CD4-positive, alpha-beta T cell (primary cell): ENCODE measurements around the gene CAB39L. TPM values are rescaled to one million over a fixed set of nuclear protein-coding genes. Genes with fewer than 3 reads are reported as not detected.

Experiments used
- ATAC-seq: fragments of 200-7000 bp; cut with Tn5 transposase; one replicate; pipeline ENCODE4 v1.10.0; 2022; ENCODE audit warnings: mild to moderate bottlenecking; ENCODE audit not compliant: poor library complexity
- CTCF ChIA-PET: fragments of 350-600 bp; sonication (Branson Sonifier 250); formaldehyde crosslinking; loops from one replicate; lab custom pipeline; 2021; ENCODE audit warnings: antibody characterized with exemption, inconsistent platforms; lab: Charles Lee
- POLR2A ChIA-PET: fragments of 350-600 bp; sonication (Branson Sonifier 250); formaldehyde crosslinking; loops from one replicate; lab custom pipeline; 2021; ENCODE audit warnings: antibody characterized with exemption, inconsistent platforms; lab: Charles Lee
- DNase-seq, 14 experiments: peaks; one replicate each; pipeline ENCODE4 v3.0.0-alpha.2; 2013 to 2020; ENCODE audit warnings: mixed read lengths in 2 of 14
- H3K27ac ChIP-seq, 2 donors: one replicate each; pipeline versions ENCODE4 v1.5.1 to v1.7.0; 2013; ENCODE audit warnings: low read length in 2 of 2, low read depth in 1 of 2, mild to moderate bottlenecking in 1 of 2
- H3K27me3 ChIP-seq, 2 experiments: 1 replicate in 1 of 2; 2 replicates in 1 of 2; pipeline versions ENCODE4 v1.6.1 to v1.7.0; 2013; ENCODE audit warnings: low read length in 2 of 2, control low read depth in 1 of 2, mild to moderate bottlenecking in 1 of 2, moderate library complexity in 1 of 2; ENCODE audit not compliant: insufficient read depth in 2 of 2, control insufficient read depth in 1 of 2
- H3K36me3 ChIP-seq: one replicate; pipeline ENCODE4 v1.6.1; 2013; ENCODE audit warnings: low read length, control low read depth; ENCODE audit not compliant: insufficient read depth
- H3K4me1 ChIP-seq: one replicate; pipeline ENCODE4 v1.6.1; 2013; ENCODE audit warnings: low read length, control low read depth; ENCODE audit not compliant: insufficient read depth
- H3K4me3 ChIP-seq: one replicate; pipeline ENCODE4 v1.5.1; 2013; ENCODE audit warnings: mild to moderate bottlenecking, low read length, moderate library complexity
- H3K9me3 ChIP-seq, 2 experiments: 1 replicate in 1 of 2; 2 replicates in 1 of 2; pipeline versions ENCODE4 v1.6.1 to v1.7.0; 2013; ENCODE audit warnings: low read length in 2 of 2, mild to moderate bottlenecking in 2 of 2, control low read depth in 1 of 2, moderate library complexity in 1 of 2; ENCODE audit not compliant: control insufficient read depth in 1 of 2, insufficient read depth in 1 of 2
- H3K27ac Mint-ChIP-seq: one replicate; pipeline ENCODE4 v1.8.0; 2020; ENCODE audit warnings: mixed read lengths
- H3K27me3 Mint-ChIP-seq: one replicate; pipeline ENCODE4 v1.8.0; 2021; ENCODE audit warnings: mixed read lengths
- H3K36me3 Mint-ChIP-seq: one replicate; pipeline ENCODE4 v1.8.0; 2021; ENCODE audit warnings: low read depth, mixed read lengths
- H3K4me1 Mint-ChIP-seq: one replicate; pipeline ENCODE4 v1.8.0; 2021; ENCODE audit warnings: low read depth, mixed read lengths
- H3K4me3 Mint-ChIP-seq: one replicate; pipeline ENCODE4 v1.8.0; 2020; ENCODE audit warnings: mild to moderate bottlenecking, mixed read lengths
- H3K9me3 Mint-ChIP-seq: one replicate; pipeline ENCODE4 v1.8.0; 2020; ENCODE audit warnings: mixed read lengths
- intact Hi-C, 2 experiments: fragments of 100-400 bp; cut with DNase I in 1 of 2; cut with micrococcal nuclease in 1 of 2; formaldehyde crosslinking; loops; one replicate each; pipeline versions ENCODE4 v1.15.1 to v1.9.0; 2023 to 2025; cut with DNase I, micrococcal nuclease
- total RNA-seq, 174 experiments: library from RNA in 2 of 174; stranded (reverse) in 2 of 174; gene quantifications; one replicate each; pipeline ENCODE4 v1.2.3 and lab custom pipeline; 2021 to 2026
- TF ChIP-seq, protein P1 (sequence below): fragments of 200-600 bp; IDR thresholded peaks from one replicate; pipeline ENCODE4 v1.8.0; 2022; ENCODE audit warnings: antibody characterized with exemption, mild to moderate bottlenecking

Gene CAB39L
- total RNA-seq, 2 experiments from 2014 or later: 1.9 to 2.5 TPM

DNA sequence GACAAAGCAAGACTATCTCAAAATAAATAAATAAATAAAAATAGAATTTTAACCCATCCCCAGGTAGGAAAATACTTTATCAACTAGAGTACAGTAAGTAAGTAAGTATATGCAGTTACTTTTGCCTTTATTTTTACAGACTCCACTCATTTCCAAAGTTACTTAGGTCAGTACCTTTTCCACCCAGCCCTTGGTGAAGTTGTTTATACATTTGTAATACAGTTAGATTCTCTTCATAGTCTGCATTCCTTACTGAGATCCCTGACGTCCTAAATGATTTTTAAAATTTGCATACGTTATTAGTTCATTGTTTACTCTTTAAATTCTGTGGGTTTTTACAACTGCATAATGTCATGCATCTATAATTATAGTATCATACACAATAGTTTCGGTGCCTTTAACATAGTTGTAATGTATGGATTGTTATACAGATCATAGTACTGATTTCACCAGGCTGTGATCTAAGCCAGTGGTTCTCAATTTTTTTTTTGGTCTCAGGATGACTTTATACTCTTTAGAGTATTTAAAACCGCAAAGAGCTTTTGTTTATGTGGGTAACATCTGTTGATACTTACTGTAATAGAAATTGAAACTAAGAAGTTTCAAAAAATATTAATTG lies 10.6 kb upstream of the CAB39L start:
- Histone ChIP-seq H3K27ac (peak overlapping the region in 1 of 2 donors; percentile 47), H3K4me3 (no peak overlapping the region), H3K9me3 (no peaks in the 10 kb centered on the region), H3K4me1 (peaks cover 4% of the 10 kb centered on the region), H3K27me3 (no peaks in the 10 kb centered on the region), H3K36me3 (peaks cover 7% of the 10 kb centered on the region)
- intact Hi-C loops: no loop called here
- H3K27ac Mint-ChIP-seq: peak overlapping the region; percentile 70
- H3K36me3 Mint-ChIP-seq: peaks cover 56% of the 10 kb centered on the region
- ATAC-seq: peak; percentile 73
- DNase-seq: peak in 3 of 14 experiments; percentile 22 to 61 (median 30)
- no peaks in the 10 kb centered on the region for H3K27me3 Mint-ChIP-seq
- peak overlapping the region; percentile 62 for H3K4me3 Mint-ChIP-seq
- CTCF ChIA-PET: interaction anchor here (1.0 to 1.2 kb wide), 2 partner anchors 9 to 11 kb away, joined by 3 to 4 read pairs; partner anchors contain the start of genes CAB39L and SETDB2
- TF ChIP-seq, protein P1, sequence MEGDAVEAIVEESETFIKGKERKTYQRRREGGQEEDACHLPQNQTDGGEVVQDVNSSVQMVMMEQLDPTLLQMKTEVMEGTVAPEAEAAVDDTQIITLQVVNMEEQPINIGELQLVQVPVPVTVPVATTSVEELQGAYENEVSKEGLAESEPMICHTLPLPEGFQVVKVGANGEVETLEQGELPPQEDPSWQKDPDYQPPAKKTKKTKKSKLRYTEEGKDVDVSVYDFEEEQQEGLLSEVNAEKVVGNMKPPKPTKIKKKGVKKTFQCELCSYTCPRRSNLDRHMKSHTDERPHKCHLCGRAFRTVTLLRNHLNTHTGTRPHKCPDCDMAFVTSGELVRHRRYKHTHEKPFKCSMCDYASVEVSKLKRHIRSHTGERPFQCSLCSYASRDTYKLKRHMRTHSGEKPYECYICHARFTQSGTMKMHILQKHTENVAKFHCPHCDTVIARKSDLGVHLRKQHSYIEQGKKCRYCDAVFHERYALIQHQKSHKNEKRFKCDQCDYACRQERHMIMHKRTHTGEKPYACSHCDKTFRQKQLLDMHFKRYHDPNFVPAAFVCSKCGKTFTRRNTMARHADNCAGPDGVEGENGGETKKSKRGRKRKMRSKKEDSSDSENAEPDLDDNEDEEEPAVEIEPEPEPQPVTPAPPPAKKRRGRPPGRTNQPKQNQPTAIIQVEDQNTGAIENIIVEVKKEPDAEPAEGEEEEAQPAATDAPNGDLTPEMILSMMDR: no peak
- peaks cover 64% of the 10 kb centered on the region for H3K4me1 Mint-ChIP-seq
- POLR2A ChIA-PET: interaction anchor here (1.7 to 2.6 kb wide), 2 partner anchors 10 to 41 kb away, joined by 9 to 27 read pairs; partner anchors contain the start of genes CAB39L, PHF11 and SETDB2
- no peaks in the 10 kb centered on the region for H3K9me3 Mint-ChIP-seq

DNA sequence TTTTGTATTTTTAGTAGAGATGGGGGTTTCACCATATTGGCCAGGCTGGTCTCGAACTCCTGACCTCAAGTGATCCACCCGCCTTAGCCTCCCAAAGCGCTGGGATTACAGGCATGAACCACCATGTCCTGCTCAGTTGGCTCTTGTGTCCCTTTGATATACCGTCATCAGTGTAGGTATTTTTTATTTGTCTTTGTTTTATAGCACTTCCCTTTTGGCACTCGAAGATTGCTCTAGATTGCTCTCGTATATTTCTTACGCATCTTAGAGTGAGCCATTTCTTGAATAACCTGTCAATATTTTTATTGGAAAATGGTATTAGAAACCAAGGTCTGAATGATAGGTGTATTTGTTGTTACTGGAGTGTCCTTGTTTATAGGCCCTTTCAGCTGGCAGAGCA lies 9.6 kb upstream of the CAB39L start:
- peaks cover 49% of the 10 kb centered on the region for H3K36me3 Mint-ChIP-seq
- H3K9me3 Mint-ChIP-seq: no peaks in the 10 kb centered on the region
- H3K27ac Mint-ChIP-seq: no peak overlapping the region
- Histone ChIP-seq H3K27me3 (no peaks in the 10 kb centered on the region), H3K4me1 (peaks cover 4% of the 10 kb centered on the region), H3K36me3 (peaks cover 7% of the 10 kb centered on the region), H3K9me3 (no peaks in the 10 kb centered on the region), H3K27ac (no peak overlapping the region), H3K4me3 (no peak overlapping the region)
- no peaks in the 10 kb centered on the region for H3K27me3 Mint-ChIP-seq
- POLR2A ChIA-PET: interaction anchor here (2.6 kb wide), 1 partner anchor 9 kb away, joined by 27 read pairs; the partner anchor contains the start of genes CAB39L and SETDB2
- ATAC-seq (no peak), DNase-seq (no peak)
- H3K4me3 Mint-ChIP-seq: no peak overlapping the region
- intact Hi-C loops: no loop called here
- peaks cover 69% of the 10 kb centered on the region for H3K4me1 Mint-ChIP-seq
- TF ChIP-seq, protein P1: no peak
- CTCF ChIA-PET: interaction anchor here (1.2 kb wide), 1 partner anchor 10 kb away, joined by 3 read pairs; the partner anchor contains the start of genes CAB39L and SETDB2

DNA sequence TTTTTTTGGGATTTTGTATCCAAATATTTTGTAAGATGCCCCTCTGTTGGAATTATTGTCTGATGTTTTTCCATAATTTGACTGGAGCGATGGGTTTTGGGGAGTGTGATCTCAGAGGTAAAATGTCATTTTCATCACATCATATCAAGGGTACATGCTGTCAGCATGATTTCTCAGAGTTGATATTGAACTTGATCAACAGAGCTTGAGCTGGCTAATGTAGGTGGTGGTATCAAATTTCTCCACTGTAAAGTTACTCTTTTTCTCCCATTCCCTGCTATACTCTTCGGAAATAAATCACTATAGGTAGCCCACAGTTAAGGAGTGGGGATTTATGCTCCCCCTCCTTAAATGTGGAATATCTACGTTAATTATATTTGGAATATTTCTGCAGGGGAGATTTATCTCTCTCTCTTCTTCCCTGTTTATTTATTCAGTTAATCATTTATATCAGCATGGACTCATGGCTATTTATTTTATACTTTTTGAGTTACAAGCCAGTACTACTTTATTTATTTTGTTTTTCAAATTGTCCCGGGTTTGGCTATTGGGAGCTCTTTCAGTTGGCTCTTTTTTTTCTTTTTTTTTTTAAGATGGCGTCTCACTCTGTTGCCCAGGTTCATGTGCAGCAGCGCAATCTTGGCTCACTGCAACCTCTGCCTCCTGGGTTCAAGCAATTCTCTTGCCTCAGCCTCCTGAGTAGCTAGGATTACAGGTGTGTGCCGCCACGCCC lies 9.0 kb upstream of the CAB39L start:
- no peak for ATAC-seq
- no peaks in the 10 kb centered on the region for H3K9me3 Mint-ChIP-seq
- H3K27ac ChIP-seq: no peak overlapping the region
- ChIA-PET CTCF (interaction anchor here (1.2 kb wide), 1 partner anchor 9 kb away, joined by 3 read pairs; the partner anchor contains the start of genes CAB39L and SETDB2), POLR2A (interaction anchor here (0.6 to 2.6 kb wide), 3 partner anchors 8 to 91 kb away, joined by 3 to 27 read pairs (median 14); partner anchors contain the start of genes CAB39L and SETDB2)
- H3K4me3 Mint-ChIP-seq: no peak overlapping the region
- H3K9me3 ChIP-seq: no peaks in the 10 kb centered on the region
- H3K36me3 Mint-ChIP-seq: peaks cover 46% of the 10 kb centered on the region
- H3K4me1 Mint-ChIP-seq: peaks cover 73% of the 10 kb centered on the region
- intact Hi-C loops: no loop called here
- peaks cover 7% of the 10 kb centered on the region for H3K36me3 ChIP-seq
- peaks cover 4% of the 10 kb centered on the region for H3K4me1 ChIP-seq
- H3K27ac Mint-ChIP-seq: no peak overlapping the region
- no peak for DNase-seq
- no peaks in the 10 kb centered on the region for H3K27me3 ChIP-seq
- TF ChIP-seq, protein P1: no peak
- no peak overlapping the region for H3K4me3 ChIP-seq
- no peaks in the 10 kb centered on the region for H3K27me3 Mint-ChIP-seq
